HEK293T (cell line): ENCODE measurements around the gene OTUB1.

Source experiments
- ARNT ChIP-seq: fragments of 450-650 bp; IDR thresholded peaks from 2 replicates; pipeline ENCODE4 v1.6.1; 2017; ENCODE audit warnings: mild to moderate bottlenecking
- BHLHE40 ChIP-seq: fragments of 450-650 bp; IDR thresholded peaks from 2 replicates; pipeline ENCODE4 v1.6.1; 2016; ENCODE audit warnings: mild to moderate bottlenecking, moderate library complexity, borderline replicate concordance
- CTBP1 ChIP-seq: fragments of 450-650 bp; IDR thresholded peaks from 2 replicates; pipeline ENCODE4 v1.6.1; 2016; ENCODE audit warnings: borderline replicate concordance
- FOXA1 ChIP-seq: fragments of 450-650 bp; IDR thresholded peaks from 2 replicates; pipeline ENCODE4 v1.6.1; 2016; ENCODE audit warnings: mild to moderate bottlenecking
- FOXK2 ChIP-seq: fragments of 450-650 bp; IDR thresholded peaks from 2 replicates; pipeline ENCODE4 v1.6.1; 2016; ENCODE audit warnings: mild to moderate bottlenecking
- HDGF ChIP-seq: fragments of 450-650 bp; IDR thresholded peaks from 2 replicates; pipeline ENCODE4 v1.6.1; 2017; ENCODE audit warnings: antibody characterized with exemption, borderline replicate concordance
- LEF1 ChIP-seq: fragments of 450-650 bp; IDR thresholded peaks from 2 replicates; pipeline ENCODE4 v1.6.1; 2017; ENCODE audit warnings: mild to moderate bottlenecking, borderline replicate concordance
- SP1 ChIP-seq: fragments of 450-650 bp; IDR thresholded peaks from 2 replicates; pipeline ENCODE4 v1.6.1; 2017
- SUZ12 ChIP-seq: fragments of 450-650 bp; IDR thresholded peaks from 2 replicates; pipeline ENCODE4 v1.6.1; 2016; ENCODE audit warnings: mild to moderate bottlenecking
- TARDBP ChIP-seq: fragments of 450-650 bp; IDR thresholded peaks from 2 replicates; pipeline ENCODE4 v1.6.1; 2016
- ZNF384 ChIP-seq: fragments of 450-650 bp; IDR thresholded peaks from 2 replicates; pipeline ENCODE4 v1.6.1; 2016
- TF ChIP-seq, protein P1 (sequence below): fragments of 450-650 bp; IDR thresholded peaks from 2 replicates; pipeline ENCODE4 v1.6.1; 2016

DNA sequence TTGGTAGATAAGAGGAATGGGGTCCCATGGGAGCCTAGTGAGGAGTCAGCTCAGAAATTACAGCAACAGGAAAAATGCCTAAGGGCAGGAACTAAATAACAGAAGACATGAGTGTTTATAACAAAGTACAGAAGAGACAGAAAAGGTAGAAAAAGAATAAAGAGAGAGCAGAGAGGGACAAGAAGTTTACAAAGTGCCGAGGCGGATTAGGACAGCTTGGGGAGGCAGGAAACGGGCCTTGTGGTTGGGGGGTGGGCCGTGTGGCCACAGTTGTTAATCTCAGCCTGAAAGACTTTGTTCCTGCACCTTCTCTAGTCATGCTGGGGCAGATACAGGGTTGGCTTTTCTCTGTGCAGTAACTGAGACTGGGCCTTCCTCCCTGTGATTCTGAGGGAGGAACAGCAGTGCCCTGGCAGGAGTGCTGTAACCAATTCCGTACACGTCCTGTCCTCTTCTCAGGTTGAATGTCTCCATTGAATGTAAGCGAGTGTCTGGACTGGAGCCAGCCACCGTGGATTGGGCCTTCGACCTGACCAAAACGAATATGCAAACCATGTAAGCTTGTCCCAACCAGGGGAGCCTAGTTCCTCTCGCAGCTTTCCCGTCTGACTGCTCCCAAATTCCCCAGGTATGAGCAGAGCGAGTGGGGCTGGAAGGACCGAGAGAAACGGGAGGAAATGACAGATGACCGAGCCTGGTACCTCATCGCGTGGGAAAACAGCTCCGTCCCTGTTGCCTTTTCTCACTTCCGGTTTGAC, 34.3 kb upstream of the OTUB1 start:
- TF ChIP-seq SP1: no peak
- TF ChIP-seq, protein P1, sequence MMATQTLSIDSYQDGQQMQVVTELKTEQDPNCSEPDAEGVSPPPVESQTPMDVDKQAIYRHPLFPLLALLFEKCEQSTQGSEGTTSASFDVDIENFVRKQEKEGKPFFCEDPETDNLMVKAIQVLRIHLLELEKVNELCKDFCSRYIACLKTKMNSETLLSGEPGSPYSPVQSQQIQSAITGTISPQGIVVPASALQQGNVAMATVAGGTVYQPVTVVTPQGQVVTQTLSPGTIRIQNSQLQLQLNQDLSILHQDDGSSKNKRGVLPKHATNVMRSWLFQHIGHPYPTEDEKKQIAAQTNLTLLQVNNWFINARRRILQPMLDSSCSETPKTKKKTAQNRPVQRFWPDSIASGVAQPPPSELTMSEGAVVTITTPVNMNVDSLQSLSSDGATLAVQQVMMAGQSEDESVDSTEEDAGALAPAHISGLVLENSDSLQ: no peak
- TF ChIP-seq HDGF: no peak
- TF ChIP-seq SUZ12: no peak
- no peak for TF ChIP-seq TARDBP
- TF ChIP-seq ZNF384: no peak
- no peak for TF ChIP-seq LEF1
- TF ChIP-seq BHLHE40: no peak
- TF ChIP-seq FOXA1: no peak
- TF ChIP-seq CTBP1: no peak
- no peak for TF ChIP-seq FOXK2
- TF ChIP-seq ARNT: no peak
